Keratinocyte (primary cell): ENCODE measurements around the gene PCDH20. TPM values are rescaled to one million over a fixed set of nuclear protein-coding genes. Genes with fewer than 3 reads are reported as not detected.
A peak's percentile ranks its signal among the peaks of the same experiment; 100 is the strongest.

ENCODE experiments used
- DNase-seq: peaks from one replicate; pipeline ENCODE4 v3.0.0-alpha.2; 2011; ENCODE audit warnings: low read depth, missing footprints, low spot score
- FAIRE-seq: peaks from 2 replicates; lab custom pipeline; 2011; peaks lifted over from hg19 to GRCh38; lab: Jason Lieb, UNC
- H2AFZ ChIP-seq: 2 replicates; pipeline ENCODE4 v1.6.0; 2012; ENCODE audit warnings: low read length, control low read depth, inconsistent platforms; ENCODE audit not compliant: control insufficient read depth
- H3K27ac ChIP-seq: 2 replicates; pipeline ENCODE4 v1.5.1; 2011; ENCODE audit warnings: low read length; ENCODE audit not compliant: control insufficient read depth, insufficient read depth
- H3K27me3 ChIP-seq: 3 replicates; pipeline ENCODE4 v1.6.0; 2011; ENCODE audit warnings: low read length; ENCODE audit not compliant: control insufficient read depth, insufficient read depth; ENCODE audit errors: extremely low read depth
- H3K36me3 ChIP-seq, 2 experiments: 2 replicates in 1 of 2; 3 replicates in 1 of 2; pipeline ENCODE4 v1.5.1; 2011; ENCODE audit warnings: low read length in 2 of 2, mild to moderate bottlenecking in 1 of 2; ENCODE audit not compliant: control insufficient read depth in 2 of 2, insufficient read depth in 2 of 2; ENCODE audit errors: extremely low read depth in 1 of 2
- H3K4me1 ChIP-seq: 3 replicates; pipeline ENCODE4 v1.5.1; 2011; ENCODE audit warnings: low read length; ENCODE audit not compliant: control insufficient read depth, insufficient read depth; ENCODE audit errors: extremely low read depth
- H3K4me2 ChIP-seq: 3 replicates; pipeline ENCODE4 v1.6.0; 2011; ENCODE audit warnings: low read depth, low read length; ENCODE audit not compliant: control insufficient read depth, insufficient read depth; ENCODE audit errors: extremely low read depth
- H3K4me3 ChIP-seq, 3 experiments: fragments of 200-600 bp in 1 of 3; sonication (generic) in 1 of 3; 2 replicates in 2 of 3; 3 replicates in 1 of 3; pipeline ENCODE4 v1.5.1; 2011 to 2016; ENCODE audit warnings: low read length in 3 of 3, mild to moderate bottlenecking in 3 of 3, control low read depth in 2 of 3, inconsistent platforms in 1 of 3, low read depth in 1 of 3, mixed read lengths in 1 of 3, mixed run types in 1 of 3, moderate library complexity in 1 of 3; ENCODE audit not compliant: control insufficient read depth in 2 of 3, insufficient read depth in 2 of 3; ENCODE audit errors: extremely low read depth in 1 of 3
- H3K79me2 ChIP-seq: 2 replicates; pipeline ENCODE4 v1.6.0; 2012; ENCODE audit warnings: low read length; ENCODE audit not compliant: control insufficient read depth, insufficient read depth
- H3K9ac ChIP-seq: 3 replicates; pipeline ENCODE4 v1.6.0; 2011; ENCODE audit warnings: low read length; ENCODE audit not compliant: control insufficient read depth, insufficient read depth; ENCODE audit errors: extremely low read depth
- H3K9me1 ChIP-seq: 3 replicates; pipeline ENCODE4 v1.6.0; 2011; ENCODE audit warnings: low read length; ENCODE audit not compliant: control insufficient read depth, insufficient read depth; ENCODE audit errors: extremely low read depth
- H3K9me3 ChIP-seq: 2 replicates; pipeline ENCODE4 v1.5.1; 2012; ENCODE audit warnings: low read depth, low read length; ENCODE audit not compliant: control insufficient read depth
- H4K20me1 ChIP-seq: 3 replicates; pipeline ENCODE4 v1.6.0; 2011; ENCODE audit warnings: low read length; ENCODE audit not compliant: control insufficient read depth, insufficient read depth; ENCODE audit errors: extremely low read depth
- EZH2 ChIP-seq: IDR thresholded peaks from one replicate; pipeline ENCODE4 v1.6.1; 2012; ENCODE audit warnings: inconsistent platforms, mild to moderate bottlenecking, low read length, moderate library complexity
- dilution Hi-C: fragments of 300-500 bp; cut with MboI; formaldehyde crosslinking; loops from one replicate; pipeline ENCODE4 v1.7.0; 2020; ENCODE audit warnings: low sequenced_read_pairs; ENCODE audit not compliant: extremely low pct_ligation_motif_present
- polyA minus RNA-seq, 3 experiments: library from RNA; depleted of rRNA, polyadenylated mRNA; stranded (reverse); fragments of >200 nt; gene quantifications; 1 replicate in 1 of 3; 2 replicates in 1 of 3; 3 replicates in 1 of 3; pipeline ENCODE4 v1.2.3, GENCODE V29; 2011
- polyA plus RNA-seq, 5 experiments: library from polyadenylated mRNA; depleted of rRNA in 3 of 5; stranded (reverse) in 3 of 5; stranded (forward) in 1 of 5; unstranded in 1 of 5; fragments of >200 nt; gene quantifications; 1 replicate in 1 of 5; 2 replicates in 3 of 5; 3 replicates in 1 of 5; pipeline versions ENCODE4 v1.2.1 to v1.2.3, GENCODE V29; 2011 to 2012; ENCODE audit warnings: missing spikeins in 2 of 5, low read depth in 1 of 5, low replicate concordance in 1 of 5
- TF ChIP-seq, protein P1 (sequence below), 3 experiments: IDR thresholded peaks in 1 of 3; conservative IDR thresholded peaks in 1 of 3; optimal IDR thresholded peaks in 1 of 3; 2 replicates in 2 of 3; 3 replicates in 1 of 3; pipeline versions ENCODE3 to v1.5.1; 2011; ENCODE audit warnings: low read length in 3 of 3, mild to moderate bottlenecking in 3 of 3, moderate library complexity in 2 of 3, control low read depth in 1 of 3, inconsistent platforms in 1 of 3; ENCODE audit not compliant: insufficient read depth in 2 of 3; ENCODE audit errors: extremely low read depth in 1 of 3

Gene PCDH20
- polyA plus RNA-seq (not detected in 3 replicates), polyA minus RNA-seq (0.19 TPM in 1 of 3 replicates, not detected in the others)
- polyA plus RNA-seq (2011; ENCODE audit: low read depth) = not detected
- polyA plus RNA-seq (2011; cell fraction: cytosol; rRNA removed) = not detected in 2 replicates
- polyA plus RNA-seq (2011; cell fraction: nucleus; rRNA removed) = not detected in 2 replicates
- polyA plus RNA-seq (2012; ENCODE audit: low replicate concordance) = not detected in 2 replicates
- polyA minus RNA-seq (2011; cell fraction: cytosol; rRNA and poly(A)+ RNA removed) = not detected
- not detected in 2 replicates for polyA minus RNA-seq (2011; cell fraction: nucleus; rRNA and poly(A)+ RNA removed)

GRCh38 chr13:61415749-61416148 is at the start of gene PCDH20:
PCDH20 (minus strand) TSS chr13:61415849; CDS start chr13:61415158, 691 bp downstream.
- Histone ChIP-seq H4K20me1 (no peaks in the 10 kb centered on the region), H3K4me1 (peaks cover 2% of the 10 kb centered on the region), H3K4me2 (peak within 1 kb of the TSS; percentile 56), H2AFZ (peak within 1 kb of the TSS; percentile 13), H3K27me3 (peaks cover 31% of the 10 kb centered on the region), H3K9me1 (no peaks in the 10 kb centered on the region), H3K4me3 (no peak within 1 kb of the TSS), H3K36me3 (no peaks in the 10 kb centered on the region), H3K9me3 (no peaks in the 10 kb centered on the region), H3K9ac (no peak within 1 kb of the TSS), H3K79me2 (no peaks in the 10 kb centered on the region), H3K27ac (no peak within 1 kb of the TSS)
- dilution Hi-C loops = no loop called here
- TF ChIP-seq, protein P1, sequence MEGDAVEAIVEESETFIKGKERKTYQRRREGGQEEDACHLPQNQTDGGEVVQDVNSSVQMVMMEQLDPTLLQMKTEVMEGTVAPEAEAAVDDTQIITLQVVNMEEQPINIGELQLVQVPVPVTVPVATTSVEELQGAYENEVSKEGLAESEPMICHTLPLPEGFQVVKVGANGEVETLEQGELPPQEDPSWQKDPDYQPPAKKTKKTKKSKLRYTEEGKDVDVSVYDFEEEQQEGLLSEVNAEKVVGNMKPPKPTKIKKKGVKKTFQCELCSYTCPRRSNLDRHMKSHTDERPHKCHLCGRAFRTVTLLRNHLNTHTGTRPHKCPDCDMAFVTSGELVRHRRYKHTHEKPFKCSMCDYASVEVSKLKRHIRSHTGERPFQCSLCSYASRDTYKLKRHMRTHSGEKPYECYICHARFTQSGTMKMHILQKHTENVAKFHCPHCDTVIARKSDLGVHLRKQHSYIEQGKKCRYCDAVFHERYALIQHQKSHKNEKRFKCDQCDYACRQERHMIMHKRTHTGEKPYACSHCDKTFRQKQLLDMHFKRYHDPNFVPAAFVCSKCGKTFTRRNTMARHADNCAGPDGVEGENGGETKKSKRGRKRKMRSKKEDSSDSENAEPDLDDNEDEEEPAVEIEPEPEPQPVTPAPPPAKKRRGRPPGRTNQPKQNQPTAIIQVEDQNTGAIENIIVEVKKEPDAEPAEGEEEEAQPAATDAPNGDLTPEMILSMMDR (optimal IDR thresholded peaks at IDR 0.05 in 1 of 3, IDR thresholded peaks at IDR 0.05 in 1 of 3, conservative IDR thresholded peaks at IDR 0.05 in 1 of 3; ENCODE audit: extremely low read depth in 1 of 3, insufficient read depth in 2 of 3, low read length in 3 of 3) = no peak
- TF ChIP-seq EZH2 = no peak
- FAIRE-seq = no peak
- no peak for DNase-seq

- Histone ChIP-seq H4K20me1 (no peaks in the 10 kb centered on the region), H3K9me3 (no peaks in the 10 kb centered on the region), H2AFZ (no peak overlapping the region), H3K9me1 (no peaks in the 10 kb centered on the region), H3K27me3 (no peaks in the 10 kb centered on the region), H3K4me3 (no peak overlapping the region), H3K4me1 (no peaks in the 10 kb centered on the region), H3K27ac (no peak overlapping the region), H3K79me2 (no peaks in the 10 kb centered on the region), H3K36me3 (no peaks in the 10 kb centered on the region), H3K9ac (no peak overlapping the region), H3K4me2 (no peak overlapping the region)
- DNase-seq (no peak), FAIRE-seq (no peak)
- dilution Hi-C loops = no loop called here
- TF ChIP-seq, protein P1 (optimal IDR thresholded peaks at IDR 0.05 in 1 of 3, IDR thresholded peaks at IDR 0.05 in 1 of 3, conservative IDR thresholded peaks at IDR 0.05 in 1 of 3; ENCODE audit: extremely low read depth in 1 of 3, insufficient read depth in 2 of 3, low read length in 3 of 3) = no peak
- no peak for TF ChIP-seq EZH2
Measured at GRCh38 chr13:61463024-61463423, 47.4 kb upstream of the PCDH20 start.
